ENCODE results near the gene KPNA4.

KPNA4 gene

GRCh38 chr3:160481856-160482255, 83.5 kb downstream of the KPNA4 start:
- H3K4me1 ChIP-seq (ENCODE audit: control insufficient read depth, low read depth, low read length) = no peaks in the 10 kb centered on the region
- H3K27ac ChIP-seq (ENCODE audit: low read depth, low read length) = no peak overlapping the region
- H2AK5ac ChIP-seq (ENCODE audit: low read length) = no peak overlapping the region
- H3K56ac ChIP-seq (ENCODE audit: low read length) = no peak overlapping the region
- H4K5ac ChIP-seq (ENCODE audit: low read length) = no peak overlapping the region
- H3K79me1 ChIP-seq (ENCODE audit: low read length) = no peaks in the 10 kb centered on the region
- H3K9ac ChIP-seq (ENCODE audit: low read length) = no peak overlapping the region
- no peak overlapping the region for H3K4ac ChIP-seq (ENCODE audit: low read depth, low read length)
- H3K18ac ChIP-seq (ENCODE audit: low read length) = no peak overlapping the region
- H3K4me2 ChIP-seq (ENCODE audit: low read length) = no peak overlapping the region
- H4K8ac ChIP-seq (ENCODE audit: low read depth, low read length) = no peak overlapping the region
- no peaks in the 10 kb centered on the region for H3K27me3 ChIP-seq (ENCODE audit: insufficient read depth, low read length, poor library complexity)
- no peak overlapping the region for H2BK5ac ChIP-seq (ENCODE audit: low read length)
- H3K36me3 ChIP-seq (ENCODE audit: control insufficient read depth, insufficient read depth, low read length) = no peaks in the 10 kb centered on the region
- no CpG with 5 or more reads among the region's 6 CpGs for WGBS (ENCODE audit: extremely low coverage, insufficient coverage, low lambda C conversion rate)
- no peak for DNase-seq
- no peak overlapping the region for H2BK120ac ChIP-seq (ENCODE audit: low read depth, low read length)
- H2BK15ac ChIP-seq (replicated peaks; ENCODE audit: low read depth) = no peak overlapping the region
- H3K79me2 ChIP-seq (ENCODE audit: control insufficient read depth, insufficient read depth, low read length) = no peaks in the 10 kb centered on the region
- no peak overlapping the region for H3K23ac ChIP-seq (ENCODE audit: low read length)
- no peak overlapping the region for H3K4me3 ChIP-seq (ENCODE audit: low read length)

DNA sequence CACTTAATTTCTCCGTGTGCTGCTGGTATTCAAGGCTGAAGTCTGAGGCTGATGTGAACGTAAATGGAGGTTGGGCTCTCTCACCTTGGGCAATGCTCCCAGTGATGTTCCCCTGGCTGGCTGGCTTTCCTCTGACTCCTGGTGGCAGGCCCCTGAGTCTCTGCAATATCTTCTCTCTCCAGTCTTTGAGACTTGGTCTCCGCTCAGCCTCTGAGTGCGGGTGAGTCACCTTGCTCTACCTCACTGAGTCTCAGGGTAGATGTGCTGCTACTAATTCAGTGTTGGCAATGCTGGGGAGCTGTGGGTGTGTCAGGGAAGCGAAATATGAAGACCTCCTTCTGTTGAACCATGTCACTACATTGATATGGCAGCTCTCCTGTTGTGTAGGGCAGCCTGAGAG, 84.4 kb downstream of the KPNA4 start:
- no peak overlapping the region for H3K23ac ChIP-seq (ENCODE audit: low read length)
- H3K4me2 ChIP-seq (ENCODE audit: low read length) = no peak overlapping the region
- H3K4ac ChIP-seq (ENCODE audit: low read depth, low read length) = no peak overlapping the region
- H3K79me2 ChIP-seq (ENCODE audit: control insufficient read depth, insufficient read depth, low read length) = no peaks in the 10 kb centered on the region
- H3K36me3 ChIP-seq (ENCODE audit: control insufficient read depth, insufficient read depth, low read length) = no peaks in the 10 kb centered on the region
- H3K56ac ChIP-seq (ENCODE audit: low read length) = no peak overlapping the region
- H2BK120ac ChIP-seq (ENCODE audit: low read depth, low read length) = no peak overlapping the region
- H3K9ac ChIP-seq (ENCODE audit: low read length) = no peak overlapping the region
- DNase-seq = peak; percentile 31
- no peaks in the 10 kb centered on the region for H3K27me3 ChIP-seq (ENCODE audit: insufficient read depth, low read length, poor library complexity)
- no peak overlapping the region for H2AK5ac ChIP-seq (ENCODE audit: low read length)
- no peak overlapping the region for H3K27ac ChIP-seq (ENCODE audit: low read depth, low read length)
- H3K4me3 ChIP-seq (ENCODE audit: low read length) = no peak overlapping the region
- H3K4me1 ChIP-seq (ENCODE audit: control insufficient read depth, low read depth, low read length) = no peaks in the 10 kb centered on the region
- no peak overlapping the region for H4K5ac ChIP-seq (ENCODE audit: low read length)
- WGBS (ENCODE audit: extremely low coverage, insufficient coverage, low lambda C conversion rate) = no CpG with 5 or more reads among the region's 5 CpGs
- no peaks in the 10 kb centered on the region for H3K79me1 ChIP-seq (ENCODE audit: low read length)
- H2BK15ac ChIP-seq (replicated peaks; ENCODE audit: low read depth) = no peak overlapping the region
- H2BK5ac ChIP-seq (ENCODE audit: low read length) = no peak overlapping the region
- H4K8ac ChIP-seq (ENCODE audit: low read depth, low read length) = no peak overlapping the region
- H3K18ac ChIP-seq (ENCODE audit: low read length) = no peak overlapping the region

DNA sequence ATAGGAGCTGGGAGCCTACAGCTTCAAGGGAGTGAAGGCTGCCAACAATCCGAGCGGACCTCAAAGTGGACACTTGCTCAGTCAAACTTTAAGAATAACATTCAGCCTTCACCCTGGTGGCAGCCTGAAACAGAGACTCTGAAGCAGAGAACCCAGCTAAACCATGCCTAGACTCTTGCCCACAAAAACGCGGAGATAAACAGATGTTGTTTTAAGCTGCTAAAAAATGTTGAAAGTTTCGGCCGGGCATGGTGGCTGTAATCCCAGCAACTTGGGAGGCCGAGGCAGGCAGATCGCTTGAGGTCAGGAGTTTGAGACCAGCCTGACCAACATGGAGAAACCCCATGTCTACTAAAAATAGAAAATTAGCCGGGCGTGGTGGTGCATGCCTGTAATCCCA, 86.0 kb downstream of the KPNA4 start:
- no peaks in the 10 kb centered on the region for H3K27me3 ChIP-seq (ENCODE audit: insufficient read depth, low read length, poor library complexity)
- no peak overlapping the region for H4K5ac ChIP-seq (ENCODE audit: low read length)
- H3K9ac ChIP-seq (ENCODE audit: low read length) = no peak overlapping the region
- H3K4ac ChIP-seq (ENCODE audit: low read depth, low read length) = no peak overlapping the region
- no peak overlapping the region for H3K4me2 ChIP-seq (ENCODE audit: low read length)
- H3K36me3 ChIP-seq (ENCODE audit: control insufficient read depth, insufficient read depth, low read length) = no peaks in the 10 kb centered on the region
- no peak overlapping the region for H3K23ac ChIP-seq (ENCODE audit: low read length)
- no CpG with 5 or more reads among the region's 10 CpGs for WGBS (ENCODE audit: extremely low coverage, insufficient coverage, low lambda C conversion rate)
- H2BK120ac ChIP-seq (ENCODE audit: low read depth, low read length) = no peak overlapping the region
- no peak overlapping the region for H3K18ac ChIP-seq (ENCODE audit: low read length)
- no peak for DNase-seq
- no peak overlapping the region for H3K56ac ChIP-seq (ENCODE audit: low read length)
- H4K8ac ChIP-seq (ENCODE audit: low read depth, low read length) = no peak overlapping the region
- no peaks in the 10 kb centered on the region for H3K79me2 ChIP-seq (ENCODE audit: control insufficient read depth, insufficient read depth, low read length)
- H3K79me1 ChIP-seq (ENCODE audit: low read length) = no peaks in the 10 kb centered on the region
- H2BK5ac ChIP-seq (ENCODE audit: low read length) = no peak overlapping the region
- no peak overlapping the region for H2BK15ac ChIP-seq (replicated peaks; ENCODE audit: low read depth)
- H3K4me1 ChIP-seq (ENCODE audit: control insufficient read depth, low read depth, low read length) = no peaks in the 10 kb centered on the region
- H2AK5ac ChIP-seq (ENCODE audit: low read length) = no peak overlapping the region
- no peak overlapping the region for H3K4me3 ChIP-seq (ENCODE audit: low read length)
- H3K27ac ChIP-seq (ENCODE audit: low read depth, low read length) = no peak overlapping the region

DNA sequence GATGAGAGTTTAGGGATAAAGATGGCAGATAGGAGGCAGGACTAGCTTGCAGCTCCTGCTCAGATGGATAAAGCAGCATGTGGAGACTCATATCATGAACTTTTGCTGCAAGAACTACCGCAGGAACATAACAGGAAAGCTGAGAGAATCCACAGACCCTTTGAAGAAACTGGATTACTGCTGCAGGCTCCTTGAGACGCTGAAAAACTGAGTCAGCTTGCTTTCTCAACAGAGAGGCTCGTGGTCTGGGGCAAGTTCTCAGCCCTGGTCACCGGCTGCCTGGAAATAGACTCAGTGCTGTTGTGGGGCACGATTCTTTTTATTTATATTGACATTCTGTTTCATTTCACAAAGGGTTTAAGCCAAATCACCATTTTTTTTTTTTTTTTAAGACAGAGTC, 87.0 kb downstream of the KPNA4 start:
- no peak for DNase-seq
- Histone ChIP-seq H4K8ac (ENCODE audit: low read depth, low read length) (no peak overlapping the region), H3K4me3 (ENCODE audit: low read length) (no peak overlapping the region), H3K23ac (ENCODE audit: low read length) (no peak overlapping the region), H3K4ac (ENCODE audit: low read depth, low read length) (no peak overlapping the region), H2BK5ac (ENCODE audit: low read length) (no peak overlapping the region), H3K18ac (ENCODE audit: low read length) (no peak overlapping the region), H3K79me2 (ENCODE audit: control insufficient read depth, insufficient read depth, low read length) (no peaks in the 10 kb centered on the region), H3K9ac (ENCODE audit: low read length) (no peak overlapping the region), H2AK5ac (ENCODE audit: low read length) (no peak overlapping the region), H3K4me2 (ENCODE audit: low read length) (no peak overlapping the region), H3K79me1 (ENCODE audit: low read length) (no peaks in the 10 kb centered on the region), H3K27ac (ENCODE audit: low read depth, low read length) (no peak overlapping the region), H2BK15ac (replicated peaks; ENCODE audit: low read depth) (no peak overlapping the region), H3K27me3 (ENCODE audit: insufficient read depth, low read length, poor library complexity) (no peaks in the 10 kb centered on the region), H2BK120ac (ENCODE audit: low read depth, low read length) (no peak overlapping the region), H3K4me1 (ENCODE audit: control insufficient read depth, low read depth, low read length) (no peaks in the 10 kb centered on the region), H4K5ac (ENCODE audit: low read length) (no peak overlapping the region), H3K36me3 (ENCODE audit: control insufficient read depth, insufficient read depth, low read length) (no peaks in the 10 kb centered on the region), H3K56ac (ENCODE audit: low read length) (no peak overlapping the region)
- no CpG with 5 or more reads among the region's 5 CpGs for WGBS (ENCODE audit: extremely low coverage, insufficient coverage, low lambda C conversion rate)

DNA sequence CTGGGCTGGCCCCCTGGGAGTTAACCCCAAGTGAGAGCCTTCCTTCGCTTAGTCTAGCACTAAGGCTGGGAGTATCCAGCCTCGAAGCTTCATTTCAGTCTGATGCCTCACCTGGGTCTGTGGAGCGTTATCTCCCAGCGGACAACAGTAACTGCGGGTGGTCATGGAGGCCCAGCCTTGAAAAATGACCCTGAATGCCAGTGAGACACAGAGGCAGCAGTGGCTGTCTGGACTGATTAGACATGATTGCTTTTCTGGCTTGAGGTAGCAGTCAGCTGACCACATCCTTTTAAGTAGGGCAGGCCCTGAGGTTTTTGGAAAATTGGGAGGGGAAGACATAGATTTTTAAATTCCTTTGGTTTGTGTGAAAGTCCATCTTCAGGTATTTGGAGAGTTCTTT, 87.6 kb downstream of the KPNA4 start:
- H3K4me3 ChIP-seq (ENCODE audit: low read length) = no peak overlapping the region
- H3K4me2 ChIP-seq (ENCODE audit: low read length) = no peak overlapping the region
- H3K56ac ChIP-seq (ENCODE audit: low read length) = no peak overlapping the region
- H2BK120ac ChIP-seq (ENCODE audit: low read depth, low read length) = no peak overlapping the region
- no peaks in the 10 kb centered on the region for H3K4me1 ChIP-seq (ENCODE audit: control insufficient read depth, low read depth, low read length)
- no peak overlapping the region for H2BK5ac ChIP-seq (ENCODE audit: low read length)
- H3K27me3 ChIP-seq (ENCODE audit: insufficient read depth, low read length, poor library complexity) = no peaks in the 10 kb centered on the region
- H3K18ac ChIP-seq (ENCODE audit: low read length) = no peak overlapping the region
- H2AK5ac ChIP-seq (ENCODE audit: low read length) = no peak overlapping the region
- H3K36me3 ChIP-seq (ENCODE audit: control insufficient read depth, insufficient read depth, low read length) = no peaks in the 10 kb centered on the region
- H4K8ac ChIP-seq (ENCODE audit: low read depth, low read length) = no peak overlapping the region
- no peak overlapping the region for H3K27ac ChIP-seq (ENCODE audit: low read depth, low read length)
- no peak overlapping the region for H2BK15ac ChIP-seq (replicated peaks; ENCODE audit: low read depth)
- no peaks in the 10 kb centered on the region for H3K79me1 ChIP-seq (ENCODE audit: low read length)
- H3K9ac ChIP-seq (ENCODE audit: low read length) = no peak overlapping the region
- no peak overlapping the region for H4K5ac ChIP-seq (ENCODE audit: low read length)
- no peaks in the 10 kb centered on the region for H3K79me2 ChIP-seq (ENCODE audit: control insufficient read depth, insufficient read depth, low read length)
- no CpG with 5 or more reads among the region's 5 CpGs for WGBS (ENCODE audit: extremely low coverage, insufficient coverage, low lambda C conversion rate)
- no peak overlapping the region for H3K23ac ChIP-seq (ENCODE audit: low read length)
- DNase-seq = peak; percentile 47
- H3K4ac ChIP-seq (ENCODE audit: low read depth, low read length) = no peak overlapping the region

GRCh38 chr3:160475884-160476283, 89.5 kb downstream of the KPNA4 start:
- Histone ChIP-seq H3K18ac (ENCODE audit: low read length) (no peak overlapping the region), H2BK15ac (replicated peaks; ENCODE audit: low read depth) (no peak overlapping the region), H3K27me3 (ENCODE audit: insufficient read depth, low read length, poor library complexity) (no peaks in the 10 kb centered on the region), H3K79me2 (ENCODE audit: control insufficient read depth, insufficient read depth, low read length) (no peaks in the 10 kb centered on the region), H2BK5ac (ENCODE audit: low read length) (no peak overlapping the region), H3K36me3 (ENCODE audit: control insufficient read depth, insufficient read depth, low read length) (no peaks in the 10 kb centered on the region), H3K4me2 (ENCODE audit: low read length) (no peak overlapping the region), H3K4me3 (ENCODE audit: low read length) (no peak overlapping the region), H4K5ac (ENCODE audit: low read length) (no peak overlapping the region), H3K4ac (ENCODE audit: low read depth, low read length) (no peak overlapping the region), H4K8ac (ENCODE audit: low read depth, low read length) (no peak overlapping the region), H2BK120ac (ENCODE audit: low read depth, low read length) (no peak overlapping the region), H3K23ac (ENCODE audit: low read length) (no peak overlapping the region), H3K56ac (ENCODE audit: low read length) (no peak overlapping the region), H3K9ac (ENCODE audit: low read length) (no peak overlapping the region), H3K27ac (ENCODE audit: low read depth, low read length) (no peak overlapping the region), H3K4me1 (ENCODE audit: control insufficient read depth, low read depth, low read length) (no peaks in the 10 kb centered on the region), H2AK5ac (ENCODE audit: low read length) (no peak overlapping the region), H3K79me1 (ENCODE audit: low read length) (no peaks in the 10 kb centered on the region)
- DNase-seq = no peak
- no CpG with 5 or more reads among the region's 2 CpGs for WGBS (ENCODE audit: extremely low coverage, insufficient coverage, low lambda C conversion rate)
